NCI-H748 (cell line): ENCODE data around the gene PRSS23.

Source experiments
- DNase-seq: peaks from one replicate; lab custom pipeline; 2025; ENCODE audit not compliant: unreplicated experiment; lab: John Stamatoyannopoulos, UW

PRSS23 gene

DNA sequence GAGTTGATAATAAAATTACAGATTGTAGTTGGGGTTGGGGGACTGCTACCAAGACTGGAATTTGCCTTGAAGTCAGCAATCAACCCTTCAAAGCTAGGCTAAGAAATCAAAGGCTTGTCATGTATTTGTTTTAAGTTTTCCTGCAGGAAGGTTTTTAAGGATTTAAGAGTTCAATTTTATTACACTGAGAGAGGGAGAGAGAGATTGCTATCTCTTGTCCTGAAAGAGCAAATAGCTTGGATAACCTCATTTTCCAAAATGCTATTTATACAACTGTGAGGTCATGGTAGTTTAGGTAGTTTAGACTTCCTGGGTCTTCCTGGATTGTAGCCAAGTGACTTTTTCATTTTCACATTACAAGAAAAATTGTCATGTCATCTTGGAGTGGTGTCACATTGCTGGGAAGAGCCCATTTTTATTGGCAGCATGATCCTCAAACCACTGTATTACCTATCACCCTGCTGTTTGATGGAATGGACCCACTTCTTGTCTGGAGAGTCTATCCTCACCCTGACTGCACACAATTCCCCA, 10.1 kb upstream of the PRSS23 start:
- no peak for DNase-seq

- DNase-seq: no peak
These were observed 9.2 kb upstream of the PRSS23 start for GRCh38 chr11:86790867-86791849.

DNA sequence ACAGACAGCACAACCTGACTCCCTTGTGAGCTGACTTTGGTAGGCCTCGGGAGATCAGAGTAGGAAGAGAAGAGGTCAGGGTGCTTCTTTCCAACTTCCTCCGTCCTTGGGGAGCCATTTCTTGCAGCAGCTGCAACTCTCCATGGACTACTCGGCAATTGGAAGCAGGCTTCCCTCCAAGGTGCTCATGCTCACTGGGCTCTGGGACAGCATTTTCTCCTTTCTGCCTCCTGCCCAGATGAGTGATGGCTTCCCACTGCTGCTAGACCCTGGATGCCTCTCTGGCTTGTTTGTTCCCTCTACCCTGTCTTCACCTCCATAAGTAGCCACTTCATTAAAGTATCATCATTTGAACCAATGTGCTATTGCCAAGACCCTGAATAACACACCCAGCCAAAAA, 8.2 kb upstream of the PRSS23 start:
- DNase-seq: no peak

DNA sequence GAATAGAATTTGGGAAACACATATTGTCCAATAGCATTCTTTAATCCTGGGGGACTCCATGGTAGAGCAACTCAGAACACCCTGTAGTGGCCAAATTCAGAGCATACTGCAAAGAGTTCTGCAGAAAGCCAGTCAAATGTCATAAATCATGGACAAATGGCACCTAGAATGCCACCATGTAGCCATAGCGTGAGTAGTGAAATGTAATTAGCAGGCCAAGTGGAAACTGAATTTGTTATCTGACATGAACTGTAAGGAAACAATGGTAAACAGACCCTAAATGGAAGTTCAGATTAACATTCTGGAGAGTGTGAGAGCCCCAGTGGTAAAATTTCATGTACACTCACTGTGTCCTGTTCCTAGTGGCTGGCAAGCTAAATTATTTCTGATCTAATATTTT, 7.0 kb upstream of the PRSS23 start:
- DNase-seq: no peak

GRCh38 chr11:86795511-86795910, 4.8 kb upstream of the PRSS23 start:
- no peak for DNase-seq

GRCh38 chr11:86795949-86796348, 4.4 kb upstream of the PRSS23 start:
- DNase-seq: no peak

DNA sequence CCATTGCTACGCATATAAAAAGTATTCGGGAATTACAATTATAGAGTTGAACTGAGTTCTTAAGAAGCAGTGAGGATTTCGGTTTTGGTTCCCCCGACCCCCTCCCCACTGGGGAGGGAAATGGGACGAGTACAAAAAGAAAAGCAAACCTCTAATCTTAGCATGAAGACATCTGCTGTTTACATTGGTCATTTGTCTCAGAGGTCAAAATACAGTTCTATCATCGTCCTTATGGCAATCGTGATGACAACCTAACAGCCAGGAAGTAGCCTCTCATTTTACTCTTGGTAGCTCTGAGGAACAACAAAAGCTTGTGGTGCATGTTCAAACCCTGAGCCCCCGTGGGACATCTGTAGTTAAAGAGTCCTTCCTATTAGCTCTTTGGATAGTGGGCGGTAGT, 3.2 kb upstream of the PRSS23 start:
- DNase-seq: no peak

- DNase-seq: no peak
These were observed 1.4 kb upstream of the PRSS23 start for GRCh38 chr11:86798988-86799387.

DNA sequence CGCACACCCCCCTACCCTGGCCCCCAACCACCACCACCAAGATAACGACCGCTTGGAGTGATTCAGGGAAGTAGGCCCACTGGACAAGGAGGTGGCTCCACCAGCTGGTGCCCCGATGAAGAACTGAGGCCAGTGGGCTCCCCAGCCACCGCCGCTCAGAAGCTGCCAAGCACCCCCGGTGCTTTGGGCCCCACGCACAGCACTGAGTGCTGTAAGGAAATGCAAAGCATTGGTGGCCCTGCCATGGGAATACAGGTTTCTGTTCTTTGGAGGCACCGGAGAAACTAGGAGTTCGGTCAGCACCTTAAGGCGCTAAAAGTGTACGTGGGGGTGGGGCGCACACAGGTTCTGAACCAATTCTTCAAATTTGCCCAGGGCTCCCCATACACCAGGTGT, 664 bp upstream of the PRSS23 start:
- DNase-seq: no peak

GRCh38 chr11:86800960-86801272, 574 bp downstream of the PRSS23 start:
- DNase-seq: no peak

GRCh38 chr11:86801364-86801763, 1.0 kb downstream of the PRSS23 start:
- no peak for DNase-seq

DNA sequence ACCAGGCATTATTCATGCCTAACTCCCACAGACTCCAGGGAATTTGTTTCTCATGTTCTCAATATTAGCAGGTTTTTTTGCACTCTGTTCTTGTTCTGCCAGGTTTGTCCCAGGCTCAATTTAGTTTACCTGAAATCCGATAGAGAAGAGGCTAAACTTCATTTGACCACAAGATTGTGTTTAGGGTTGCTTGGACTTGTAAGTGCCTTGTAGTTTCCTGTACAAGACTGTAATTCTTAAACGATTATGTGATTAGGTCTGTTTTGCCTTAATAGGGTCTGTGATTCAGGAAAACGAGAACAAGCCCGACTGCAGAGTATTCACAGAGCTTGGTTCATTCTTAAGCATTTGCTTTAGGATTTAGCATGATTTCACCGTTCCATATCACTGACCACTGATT, 1.8 kb downstream of the PRSS23 start:
- DNase-seq: no peak

DNA sequence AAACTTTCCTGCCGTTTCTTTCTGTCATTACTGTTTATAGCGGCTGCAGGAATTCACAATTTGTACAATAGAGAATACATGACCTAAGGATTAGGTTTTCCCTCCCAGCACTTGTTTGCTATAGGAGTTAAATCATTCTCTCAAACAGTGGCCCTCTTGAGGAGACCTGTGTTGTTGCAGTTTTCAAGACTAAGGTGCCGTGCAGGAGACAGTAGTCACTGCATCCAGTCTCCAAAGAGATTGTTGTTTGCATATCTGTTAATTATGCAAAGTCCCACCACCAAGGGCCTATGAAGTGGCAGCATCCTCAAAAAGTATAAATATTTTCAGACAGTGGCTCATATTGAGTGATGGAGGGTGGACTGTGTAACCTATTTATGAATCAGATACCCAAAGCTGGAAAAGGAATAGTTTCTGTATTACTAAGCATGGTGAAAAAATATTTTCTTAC, 2.3 kb downstream of the PRSS23 start:
- peak; percentile 13 for DNase-seq

GRCh38 chr11:86803136-86804045, 3.0 kb downstream of the PRSS23 start:
- DNase-seq: no peak

DNA sequence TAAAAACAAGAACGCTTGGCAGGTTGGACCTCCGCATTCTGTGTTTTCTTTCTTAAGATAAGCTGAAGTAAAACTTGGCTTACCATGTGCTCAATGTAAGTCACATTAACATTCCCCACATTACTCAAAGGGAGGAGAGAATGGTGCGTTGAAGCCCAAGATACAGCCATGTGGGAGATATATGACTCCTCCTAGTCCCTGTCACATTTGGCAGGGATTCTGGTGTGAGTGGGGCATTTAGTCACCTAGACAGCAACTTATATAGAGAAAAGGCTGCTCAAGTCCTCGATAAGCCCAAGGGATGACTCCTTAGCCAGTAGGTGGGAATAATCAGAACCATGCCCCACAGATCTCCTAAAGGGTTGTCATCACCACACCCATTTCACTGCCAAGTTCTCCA, 4.6 kb downstream of the PRSS23 start:
- no peak for DNase-seq

GRCh38 chr11:86805873-86806310, 5.5 kb downstream of the PRSS23 start:
- no peak for DNase-seq

DNA sequence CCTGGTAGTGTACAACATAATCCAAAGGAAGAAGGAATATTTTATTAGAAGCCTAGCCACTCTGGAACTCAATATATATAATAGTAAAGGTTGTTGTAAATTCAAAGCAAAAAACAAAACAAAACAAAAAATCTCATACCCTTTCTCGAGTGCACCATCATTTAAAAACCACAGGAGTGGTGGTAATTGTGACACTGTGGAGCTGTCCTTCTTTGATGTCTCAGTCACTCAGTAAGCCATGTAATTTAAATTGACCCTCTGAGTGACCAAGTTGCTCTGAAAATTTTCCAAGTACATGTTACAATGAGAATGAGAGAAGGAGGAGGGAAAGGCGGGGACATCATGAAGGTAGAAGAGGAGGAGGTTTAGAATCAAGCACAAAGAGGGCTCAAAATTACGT, 6.6 kb downstream of the PRSS23 start:
- no peak for DNase-seq

- no peak for DNase-seq
These were observed 7.0 kb downstream of the PRSS23 start for GRCh38 chr11:86807360-86807759.

DNA sequence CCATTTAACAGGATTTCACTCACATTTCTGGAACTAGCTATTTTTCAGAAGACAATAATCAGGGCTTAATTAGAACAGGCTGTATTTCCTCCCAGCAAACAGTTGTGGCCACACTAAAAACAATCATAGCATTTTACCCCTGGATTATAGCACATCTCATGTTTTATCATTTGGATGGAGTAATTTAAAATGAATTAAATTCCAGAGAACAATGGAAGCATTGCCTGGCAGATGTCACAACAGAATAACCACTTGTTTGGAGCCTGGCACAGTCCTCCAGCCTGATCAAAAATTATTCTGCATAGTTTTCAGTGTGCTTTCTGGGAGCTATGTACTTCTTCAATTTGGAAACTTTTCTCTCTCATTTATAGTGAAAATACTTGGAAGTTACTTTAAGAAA, 9.2 kb downstream of the PRSS23 start:
- DNase-seq: no peak

DNA sequence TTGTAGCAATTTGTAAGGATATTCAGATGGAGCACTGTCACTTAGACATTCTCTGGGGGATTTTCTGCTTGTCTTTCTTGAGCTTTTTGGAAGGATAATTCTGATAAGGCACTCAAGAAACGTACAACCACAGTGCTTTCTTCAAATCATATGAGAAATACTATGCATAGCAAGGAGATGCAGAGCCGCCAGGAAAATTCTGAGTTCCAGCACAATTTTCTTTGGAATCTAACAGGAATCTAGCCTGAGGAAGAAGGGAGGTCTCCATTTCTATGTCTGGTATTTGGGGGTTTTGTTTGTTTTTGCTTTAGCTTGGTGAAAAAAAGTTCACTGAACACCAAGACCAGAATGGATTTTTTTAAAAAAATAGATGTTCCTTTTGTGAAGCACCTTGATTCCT, 9.9 kb downstream of the PRSS23 start:
- DNase-seq: no peak

DNA sequence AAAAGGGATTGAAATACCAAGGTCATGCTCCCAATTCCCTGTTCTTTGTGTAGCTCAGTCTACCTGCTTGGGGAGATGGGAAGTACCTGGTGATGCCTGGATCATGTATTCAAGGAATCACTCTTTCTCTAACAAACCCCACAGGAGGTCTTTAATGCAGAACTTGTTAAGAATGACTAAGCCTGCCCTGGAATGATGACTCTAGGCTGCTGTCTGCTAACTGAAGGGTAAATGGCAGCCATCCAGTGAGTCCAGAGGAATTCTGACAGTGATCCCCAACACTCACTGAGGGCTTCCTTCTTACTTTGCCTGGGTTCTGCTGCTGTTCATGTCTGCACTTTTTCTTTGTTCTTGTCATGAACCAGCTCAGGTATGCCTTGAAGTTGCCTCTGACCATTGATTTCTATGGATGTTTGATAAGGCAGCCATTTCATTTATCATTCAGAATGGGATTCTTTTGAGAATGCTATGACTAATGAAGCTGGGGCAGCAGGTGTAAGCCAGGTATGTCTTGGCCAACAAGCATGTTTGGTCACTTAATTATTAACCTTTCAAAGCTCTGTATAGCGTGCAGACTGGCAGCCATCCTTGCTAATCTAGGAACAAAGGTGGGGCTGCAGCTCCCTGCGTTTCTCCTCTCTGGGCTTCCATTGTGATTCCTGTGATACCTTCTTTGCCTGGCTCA, 11.4 kb downstream of the PRSS23 start:
- no peak for DNase-seq
